Inflammatory macrophage (primary cell): ENCODE data around the gene IQCK.

Experiments
- DNase-seq, 2 donors: peaks; one replicate each; pipeline ENCODE4 v3.0.0-alpha.2; 2020 to 2022

The IQCK gene

DNA sequence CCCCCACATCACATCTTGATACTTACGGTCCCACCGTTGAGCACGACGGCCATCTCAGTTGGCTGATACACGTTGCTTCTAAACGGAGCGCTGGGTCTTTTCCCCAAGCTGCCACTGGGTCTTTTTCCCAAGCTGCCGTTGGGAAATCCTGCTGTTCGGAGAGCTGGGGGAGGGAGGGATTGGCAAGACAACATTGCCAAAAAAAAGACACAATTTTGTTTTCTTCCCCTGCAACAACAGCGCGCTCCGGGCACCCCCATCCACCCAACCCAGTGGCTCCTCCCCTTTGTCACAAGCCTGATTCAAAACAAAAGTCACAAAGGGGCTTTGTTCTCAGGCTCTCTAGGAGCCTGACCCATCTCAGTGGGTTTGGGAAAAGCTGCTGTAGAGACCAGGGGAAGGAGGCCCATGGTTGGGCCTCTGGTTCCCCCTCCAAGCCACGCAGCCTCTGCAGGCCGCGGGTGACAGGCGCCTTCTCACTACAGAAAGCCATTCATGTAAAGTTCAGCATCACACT lies 143.8 kb downstream of the IQCK start:
- DNase-seq, result no peak

- DNase-seq, result no peak
These were observed 145.9 kb downstream of the IQCK start for GRCh38 chr16:19863990-19864389.

DNA sequence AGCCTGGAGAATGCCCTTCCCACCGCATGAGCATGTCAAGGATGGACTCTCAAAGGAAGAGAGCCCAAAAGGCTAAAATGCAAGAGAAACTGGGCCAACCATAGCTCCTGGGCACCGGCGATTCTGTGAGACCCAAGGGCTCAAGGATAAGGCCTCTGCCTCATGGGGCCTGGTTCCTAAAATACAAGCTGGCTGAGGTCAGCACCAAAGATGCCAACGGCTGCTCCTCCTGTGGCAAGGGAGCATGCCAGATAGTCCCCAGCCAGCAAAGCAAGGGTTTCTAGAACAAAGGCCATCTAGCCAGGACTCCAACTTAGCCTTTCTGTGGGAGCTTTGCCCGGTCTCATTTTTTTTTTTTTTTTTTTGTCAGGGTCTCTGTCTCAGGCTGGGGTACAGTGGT lies 146.5 kb downstream of the IQCK start:
- no peak for DNase-seq

- DNase-seq, result no peak
These were observed 150.3 kb downstream of the IQCK start for GRCh38 chr16:19868421-19868820.

DNA sequence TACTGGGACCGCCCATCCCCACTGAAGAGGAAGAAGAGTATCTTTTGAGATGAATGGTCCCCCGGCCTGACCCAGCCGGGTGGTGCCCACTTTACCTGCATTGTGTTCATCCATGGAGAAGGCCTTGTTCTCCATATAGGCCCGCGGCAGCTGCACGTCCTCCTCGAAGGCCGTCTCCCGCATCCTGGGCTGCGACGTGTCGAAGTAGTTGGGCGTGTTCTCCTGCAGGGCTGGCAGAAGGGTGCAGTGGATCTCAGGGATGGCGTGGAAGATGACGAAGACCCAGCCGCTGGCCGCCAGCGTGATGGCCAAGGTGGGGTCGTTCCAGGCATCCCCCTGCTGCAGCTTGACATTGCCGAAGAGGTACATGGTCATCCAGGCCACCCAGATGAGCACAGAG lies 153.7 kb downstream of the IQCK start:
- no peak for DNase-seq

DNA sequence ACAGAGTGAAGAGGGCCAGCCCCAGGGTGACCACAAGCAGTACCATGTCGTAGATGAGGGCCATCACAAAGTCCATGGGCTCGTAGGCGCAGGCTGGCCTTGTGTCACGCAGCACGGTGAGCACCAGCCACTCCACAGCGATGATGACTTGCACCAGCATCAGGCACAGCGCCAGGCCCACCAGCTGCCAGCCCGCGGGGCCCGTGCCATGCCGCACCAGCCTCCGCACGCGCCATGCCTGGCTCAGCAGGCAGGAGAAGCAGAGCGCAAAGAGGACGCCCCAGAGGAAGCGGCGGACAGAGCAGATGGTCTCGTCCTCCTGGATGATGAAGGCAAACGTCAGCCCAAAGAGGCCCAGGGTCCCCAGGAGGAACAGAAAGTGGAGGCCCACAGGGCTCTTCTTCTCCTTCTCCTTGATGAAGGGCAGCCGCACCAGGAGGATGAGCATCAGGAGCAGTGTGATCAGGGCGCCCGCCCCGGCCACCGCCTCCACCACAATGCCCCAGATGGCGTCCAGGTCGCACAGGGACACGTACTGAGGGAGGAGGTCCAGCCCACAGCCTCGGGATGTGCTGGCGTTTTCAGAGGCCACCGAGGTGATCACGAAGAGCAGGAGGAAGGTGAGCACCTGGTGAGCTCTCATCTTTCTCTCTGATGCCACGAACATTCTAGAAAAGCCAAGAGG lies 154.2 kb downstream of the IQCK start:
- no peak for DNase-seq

- DNase-seq, result no peak
These were observed 154.9 kb downstream of the IQCK start for GRCh38 chr16:19872935-19873334.

GRCh38 chr16:19874026-19874425 lies 156.0 kb downstream of the IQCK start:
- no peak for DNase-seq

DNA sequence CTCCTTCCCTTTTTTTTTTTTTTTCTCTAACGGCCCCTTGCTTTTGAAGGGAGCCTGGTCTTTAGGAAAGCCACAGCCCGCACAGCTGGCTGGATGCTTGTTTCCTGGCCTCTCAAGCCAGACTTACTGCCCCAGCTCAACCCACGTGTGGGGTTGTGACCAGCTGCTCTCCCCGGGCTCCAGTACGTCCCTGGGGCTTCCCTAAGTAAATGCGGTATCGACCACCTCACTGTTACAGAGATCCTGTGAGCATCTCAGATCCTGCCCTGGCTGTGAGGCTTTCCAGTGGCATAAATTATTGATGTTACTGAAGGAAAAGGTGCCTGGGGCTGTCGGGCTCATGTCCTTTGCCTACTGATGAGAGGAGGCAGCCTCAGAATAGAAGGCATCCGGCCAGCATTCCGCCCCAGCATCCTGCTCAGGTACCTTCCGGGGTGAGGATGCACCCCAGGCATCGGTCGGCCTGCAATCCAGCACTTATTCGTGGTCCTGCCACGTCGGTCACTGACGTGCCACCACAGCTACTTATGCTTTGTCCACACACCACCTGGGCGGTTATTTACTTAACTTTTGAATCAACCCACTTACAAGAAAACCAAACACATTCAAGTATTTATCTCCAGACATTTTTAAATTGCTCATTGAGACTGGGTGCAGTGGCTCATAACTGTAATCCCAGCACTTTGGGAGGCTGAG lies 156.9 kb downstream of the IQCK start:
- no peak for DNase-seq

DNA sequence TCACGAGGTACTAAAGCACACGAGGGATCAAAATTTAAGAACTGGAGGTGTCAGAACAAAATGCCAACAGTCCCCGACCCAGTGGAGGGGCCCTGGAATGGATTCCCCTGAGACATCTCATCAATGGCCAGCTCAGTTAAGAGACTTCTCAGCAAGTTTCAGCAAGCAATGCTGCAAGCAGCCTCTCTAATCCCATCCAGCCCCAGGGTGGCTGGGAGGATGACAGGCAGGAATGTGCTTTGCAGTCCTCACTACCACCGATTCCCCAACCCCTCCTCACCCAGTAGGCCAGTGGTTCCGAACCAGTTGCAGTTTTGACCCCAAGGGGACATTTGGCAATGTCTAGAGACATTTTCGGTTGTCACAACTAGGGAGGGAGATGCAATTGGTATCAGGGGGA lies 157.8 kb downstream of the IQCK start:
- no peak for DNase-seq

DNA sequence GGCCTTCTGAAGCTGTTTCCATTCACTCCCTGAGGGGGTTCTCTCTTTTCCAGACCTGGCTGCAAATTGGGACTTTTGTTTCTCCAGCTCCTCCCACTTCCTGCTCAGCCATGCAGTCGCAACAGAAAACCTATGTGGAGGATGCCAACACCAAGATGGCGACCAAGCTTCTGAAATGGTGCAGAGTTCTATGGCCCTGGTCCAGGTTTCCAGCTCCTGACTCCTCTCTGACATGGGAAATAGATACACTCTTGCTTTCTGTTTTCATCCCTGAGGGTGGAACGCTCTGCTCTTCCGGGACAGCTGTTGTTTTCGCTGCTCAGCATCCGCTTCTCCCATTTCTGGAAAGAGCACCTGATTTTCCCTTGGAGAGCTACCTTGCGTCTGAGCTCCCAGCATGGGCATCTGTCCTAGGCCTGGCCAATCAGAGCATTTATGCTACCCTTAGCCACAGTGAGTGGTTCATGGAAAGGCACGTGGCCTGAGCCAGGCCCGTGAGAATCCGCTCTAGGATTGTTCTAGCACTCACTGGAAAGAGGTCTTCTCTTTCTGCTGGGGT lies 158.5 kb downstream of the IQCK start:
- DNase-seq, result no peak

GRCh38 chr16:19878757-19879156 lies 160.7 kb downstream of the IQCK start:
- no peak for DNase-seq

- no peak for DNase-seq
These were observed 161.2 kb downstream of the IQCK start for GRCh38 chr16:19879241-19879792.

DNA sequence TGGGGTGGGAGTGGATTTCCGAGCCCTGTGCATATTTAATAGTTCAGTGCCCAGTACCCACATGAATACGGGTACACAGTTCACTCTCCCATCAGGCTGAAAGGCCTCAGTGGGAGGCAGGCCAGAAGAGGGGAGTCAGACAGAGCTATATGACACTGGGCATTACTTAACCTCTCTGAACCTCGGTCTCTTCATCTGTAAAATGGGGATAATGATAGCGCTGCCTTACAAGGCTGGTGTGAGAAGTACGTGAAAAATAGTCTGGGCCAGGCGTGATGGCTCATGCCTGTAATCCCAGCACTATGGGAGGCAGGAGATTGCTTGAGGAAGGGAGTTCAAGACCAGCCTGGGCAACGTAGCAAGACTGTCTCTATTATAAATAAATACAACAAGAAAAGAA lies 163.0 kb downstream of the IQCK start:
- DNase-seq, result no peak

- no peak for DNase-seq
These were observed 163.7 kb downstream of the IQCK start for GRCh38 chr16:19881783-19882182.

DNA sequence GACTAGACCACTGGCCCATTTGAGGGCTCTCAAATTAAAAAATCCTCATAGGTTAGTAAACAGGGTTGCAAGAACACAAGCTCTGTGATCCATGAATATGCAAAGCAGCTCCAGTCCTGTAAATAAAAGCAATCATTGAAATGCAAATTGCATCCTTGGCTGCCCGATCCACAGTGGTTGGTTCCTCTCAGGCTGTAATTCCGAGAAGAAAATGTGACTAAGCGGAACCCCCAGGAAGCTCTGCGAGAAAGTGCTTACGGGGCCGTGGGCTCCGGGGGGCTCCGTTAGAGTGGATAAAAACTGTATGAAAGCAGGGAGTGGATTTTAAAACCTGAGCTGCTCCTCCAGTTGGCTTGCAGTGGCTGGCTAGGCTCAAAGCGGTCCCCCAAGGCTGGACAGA lies 164.1 kb downstream of the IQCK start:
- DNase-seq, result no peak

- DNase-seq, result no peak
These were observed 164.6 kb downstream of the IQCK start for GRCh38 chr16:19882646-19883045.

DNA sequence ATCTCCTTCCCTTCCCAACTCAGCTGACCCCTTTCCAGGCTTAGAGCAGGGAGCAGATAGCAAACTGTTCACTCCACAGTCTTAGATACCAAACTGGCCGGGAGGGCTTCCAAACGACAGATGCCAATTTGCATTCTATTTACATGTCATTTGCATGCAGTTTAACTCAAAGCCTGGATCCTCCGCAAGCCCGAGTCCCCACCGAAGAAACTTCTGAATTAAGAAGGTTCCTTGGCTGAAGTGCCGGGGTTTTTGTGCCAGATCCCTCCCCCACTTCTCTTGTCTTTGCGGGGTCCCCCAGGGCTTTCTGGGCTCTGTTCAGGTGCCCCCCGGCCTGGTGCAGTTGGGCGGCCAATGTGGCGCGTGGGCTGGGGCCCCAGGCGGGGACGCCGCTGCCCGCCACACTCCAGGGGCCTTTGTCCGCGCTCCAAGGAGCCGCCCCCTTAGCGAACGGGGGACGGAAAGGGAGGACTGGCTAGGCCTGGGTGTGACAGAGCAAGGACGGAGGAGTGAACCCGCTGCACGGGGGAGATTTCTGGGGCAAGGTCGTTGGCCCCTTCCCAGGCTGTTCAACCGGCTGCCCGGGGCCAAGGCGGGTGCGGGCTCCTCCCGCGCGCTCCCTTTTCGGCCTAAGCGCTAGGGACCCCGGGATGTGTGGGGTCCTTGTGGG lies 165.4 kb downstream of the IQCK start:
- DNase-seq, result no peak

DNA sequence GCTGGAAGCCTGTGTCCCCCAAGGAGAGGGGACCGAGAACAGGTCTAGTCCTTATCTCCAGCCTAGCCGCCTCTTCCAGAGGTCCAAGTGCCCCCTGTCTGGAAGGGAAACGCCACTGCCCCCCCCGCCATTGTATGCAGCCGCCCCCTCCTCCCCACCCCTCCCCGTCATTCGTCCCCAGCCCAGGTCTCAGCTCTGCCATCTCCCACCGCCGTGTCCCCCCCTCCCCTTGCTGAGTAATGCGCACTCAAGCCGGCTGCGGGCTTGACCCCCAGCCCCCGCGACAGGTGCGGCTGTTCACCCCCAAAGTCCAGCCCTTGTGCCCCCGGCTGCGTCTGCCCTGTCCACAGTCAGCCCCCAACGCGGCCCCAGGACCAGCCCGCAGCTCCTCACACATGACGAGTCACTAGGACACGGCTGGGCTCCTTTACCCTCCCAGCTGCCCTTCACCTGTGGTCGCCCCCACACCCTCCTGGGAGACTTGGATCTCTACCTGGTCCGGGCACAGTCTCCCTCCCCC lies 166.0 kb downstream of the IQCK start:
- no peak for DNase-seq

- no peak for DNase-seq
These were observed 166.8 kb downstream of the IQCK start, which contains the start of gene GPRC5B for GRCh38 chr16:19884611-19885450. TSS of gene GPRC5B (minus strand) at chr16:19884848. CDS start at chr16:19872845, 12,003 bp downstream.

GRCh38 chr16:19885451-19886072 lies 167.5 kb downstream of the IQCK start:
- no peak for DNase-seq
